HCT116 (cell line): ENCODE data around the gene HERC2. TPM values are rescaled to one million over a fixed set of nuclear protein-coding genes. Genes with fewer than 3 reads are reported as not detected.

Experiments used
- ATAC-seq: fragments of 200-7000 bp; cut with Tn5 transposase; 2 replicates; pipeline ENCODE4 v1.9.1; 2020; ENCODE audit warnings: mild to moderate bottlenecking, moderate library complexity
- BruUV-seq: library from RNA; stranded (reverse); fragments of 400-500 nt; replicated peaks from 2 replicates; lab custom pipeline; 2021; lab: Mats Ljungman, UMichigan
- CTCF ChIA-PET: fragments of 300-600 bp; sonication (Branson Sonifier 250); formaldehyde crosslinking; loops from one replicate; lab custom pipeline; 2021; ENCODE audit warnings: antibody characterized with exemption; lab: Charles Lee
- POLR2A ChIA-PET: fragments of 300-600, 350-600 bp; sonication (Branson Sonifier 250); formaldehyde crosslinking; loops from one replicate; lab custom pipeline; 2021; ENCODE audit warnings: antibody characterized with exemption; lab: Charles Lee
- RAD21 ChIA-PET, 2 experiments: fragments of 300-600 bp; sonication (Branson Sonifier 250); formaldehyde crosslinking; loops; one replicate each; lab custom pipeline; 2023; ENCODE audit warnings: low total read pairs in 2 of 2; ENCODE audit not compliant: uncharacterized antibody in 2 of 2, unreplicated experiment in 2 of 2, low non-redundant PET in 1 of 2; lab: Charles Lee
- DNase-seq: peaks from one replicate; pipeline ENCODE4 v3.0.0-alpha.2; 2010; ENCODE audit warnings: low read depth, low spot score
- H2AFZ ChIP-seq: fragments of 200-600 bp; shearing (Covaris generic), sonication (generic); 2 replicates; pipeline ENCODE4 v1.6.1; 2017; ENCODE audit warnings: low read depth, mixed run types, mixed read lengths, antibody characterized with exemption, low read length; ENCODE audit not compliant: poor library complexity, severe bottlenecking
- H3K27ac ChIP-seq: 2 replicates; pipeline ENCODE4 v1.5.1; 2012; ENCODE audit warnings: low read depth, low read length
- H3K27me3 ChIP-seq: fragments of 200-600 bp; sonication (generic); 2 replicates; pipeline ENCODE4 v1.6.1; 2016; ENCODE audit warnings: mixed run types, low read length, mixed read lengths; ENCODE audit not compliant: insufficient read depth
- H3K36me3 ChIP-seq, 2 experiments: fragments of 200-500 bp in 1 of 2; fragments of 200-600 bp in 1 of 2; sonication (Bioruptor generic) in 1 of 2; sonication (generic) in 1 of 2; 2 replicates each; pipeline versions ENCODE4 v1.5.1 to v1.6.1; 2014 to 2016; ENCODE audit warnings: low read length in 2 of 2, inconsistent platforms in 1 of 2, mixed read lengths in 1 of 2, mixed run types in 1 of 2; ENCODE audit not compliant: insufficient read depth in 2 of 2, control insufficient read depth in 1 of 2
- H3K4me1 ChIP-seq, 2 experiments: fragments of 200-600 bp in 1 of 2; sonication (generic) in 1 of 2; 2 replicates each; pipeline versions ENCODE4 v1.5.1 to v1.6.1; 2012 to 2017; ENCODE audit warnings: low read length in 2 of 2, inconsistent platforms in 1 of 2, mild to moderate bottlenecking in 1 of 2, mixed read lengths in 1 of 2, mixed run types in 1 of 2, moderate library complexity in 1 of 2; ENCODE audit not compliant: insufficient read depth in 2 of 2, control insufficient read depth in 1 of 2
- H3K4me2 ChIP-seq: fragments of 200-600 bp; sonication (generic); 2 replicates; pipeline ENCODE4 v1.6.1; 2017; ENCODE audit warnings: mixed run types, low read length, mixed read lengths
- H3K4me3 ChIP-seq, 2 experiments: fragments of 200-600 bp in 1 of 2; sonication (generic) in 1 of 2; replicated peaks in 1 of 2; 2 replicates each; pipeline ENCODE4 v1.5.1; 2011 to 2016; ENCODE audit warnings: low read length in 2 of 2, control low read depth in 1 of 2, low read depth in 1 of 2, mild to moderate bottlenecking in 1 of 2, mixed read lengths in 1 of 2, mixed run types in 1 of 2
- H3K79me2 ChIP-seq: fragments of 200-600 bp; sonication (generic); 2 replicates; pipeline ENCODE4 v1.6.1; 2017; ENCODE audit warnings: mild to moderate bottlenecking, mixed run types, low read length, moderate library complexity, mixed read lengths; ENCODE audit not compliant: insufficient read depth
- H3K9ac ChIP-seq: fragments of 200-600 bp; sonication (generic); 2 replicates; pipeline ENCODE4 v1.6.1; 2016; ENCODE audit warnings: low read length, mixed read lengths
- H3K9me2 ChIP-seq: fragments of 200-600 bp; sonication (generic), shearing (Covaris generic); 2 replicates; pipeline ENCODE4 v1.6.1; 2017; ENCODE audit warnings: mixed run types, mild to moderate bottlenecking, moderate library complexity; ENCODE audit not compliant: insufficient read depth
- H3K9me3 ChIP-seq, 2 experiments: fragments of 200-500 bp in 1 of 2; fragments of 200-600 bp in 1 of 2; sonication (Bioruptor generic) in 1 of 2; sonication (generic) in 1 of 2; 2 replicates each; pipeline ENCODE4 v1.6.1; 2014 to 2017; ENCODE audit warnings: low read length in 2 of 2, mixed read lengths in 2 of 2, inconsistent platforms in 1 of 2, low read depth in 1 of 2, mild to moderate bottlenecking in 1 of 2, mixed run types in 1 of 2, moderate library complexity in 1 of 2; ENCODE audit not compliant: control insufficient read depth in 1 of 2, insufficient read depth in 1 of 2
- H4K20me1 ChIP-seq: fragments of 200-600 bp; sonication (generic), shearing (Covaris generic); 2 replicates; pipeline ENCODE4 v1.6.1; 2017; ENCODE audit warnings: mixed run types, mild to moderate bottlenecking, moderate library complexity; ENCODE audit not compliant: insufficient read depth
- ATF3 ChIP-seq: IDR thresholded peaks from 2 replicates; pipeline ENCODE4 v1.6.1; 2012
- EGR1 ChIP-seq: IDR thresholded peaks from 2 replicates; pipeline ENCODE4 v1.6.1; 2012; ENCODE audit warnings: low read depth
- ELF1 ChIP-seq: IDR thresholded peaks from 2 replicates; pipeline ENCODE4 v1.6.1; 2012; ENCODE audit warnings: low read depth, borderline replicate concordance
- EZH2 ChIP-seq: fragments of 200-600 bp; sonication (generic); IDR thresholded peaks from 2 replicates; pipeline ENCODE4 v1.6.1; 2017; ENCODE audit warnings: antibody characterized with exemption, mixed run types
- FOSL1 ChIP-seq: IDR thresholded peaks from 2 replicates; pipeline ENCODE4 v1.6.1; 2012; ENCODE audit warnings: low read depth
- JUND ChIP-seq: IDR thresholded peaks from 2 replicates; pipeline ENCODE4 v1.6.1; 2012
- POLR2A ChIP-seq: IDR thresholded peaks from 2 replicates; pipeline ENCODE4 v1.7.0; 2011; ENCODE audit warnings: borderline replicate concordance; ENCODE audit not compliant: insufficient read depth, insufficient read length; ENCODE audit errors: extremely low read depth
- POLR2AphosphoS5 ChIP-seq: IDR thresholded peaks from 2 replicates; pipeline ENCODE4 v1.6.1; 2011; ENCODE audit warnings: mild to moderate bottlenecking, low read depth, low read length, moderate library complexity
- REST ChIP-seq: IDR thresholded peaks from 2 replicates; pipeline ENCODE4 v1.6.1; 2012; ENCODE audit warnings: low read depth
- SIN3A ChIP-seq: IDR thresholded peaks from 2 replicates; pipeline ENCODE4 v1.6.1; 2012; ENCODE audit warnings: low read depth
- SP1 ChIP-seq: IDR thresholded peaks from 2 replicates; pipeline ENCODE4 v1.6.1; 2012; ENCODE audit warnings: low read depth
- SRF ChIP-seq: IDR thresholded peaks from 2 replicates; pipeline ENCODE4 v1.6.1; 2012; ENCODE audit warnings: low read depth
- TCF7L2 ChIP-seq: IDR thresholded peaks from 2 replicates; pipeline ENCODE4 v1.7.0; 2011; ENCODE audit warnings: borderline replicate concordance, inconsistent platforms; ENCODE audit not compliant: insufficient read depth, insufficient read length; ENCODE audit errors: extremely low read depth
- ZNF274 ChIP-seq: fragments of 200-500 bp; sonication (Bioruptor generic); IDR thresholded peaks from 2 replicates; pipeline ENCODE4 v1.6.1; 2014; ENCODE audit warnings: mild to moderate bottlenecking, low read depth, low read length, inconsistent platforms
- intact Hi-C: fragments of 100-400 bp; cut with micrococcal nuclease; formaldehyde crosslinking; loops from 2 replicates; pipeline ENCODE4 v1.10.0; 2022
- total RNA-seq: library from RNA; stranded (reverse); gene quantifications from one replicate; pipeline ENCODE4 v1.2.1, GENCODE V29; 2021; ENCODE audit not compliant: unreplicated experiment
- TF ChIP-seq, protein P1 (sequence below): IDR thresholded peaks from 2 replicates; pipeline ENCODE4 v1.6.1; 2011; ENCODE audit warnings: mild to moderate bottlenecking, low read length, moderate library complexity; ENCODE audit not compliant: insufficient replicate concordance; ENCODE audit errors: extremely low read depth

Gene HERC2
- total RNA-seq, 1 experiment from 2014 or later, result 55.5 TPM

DNA sequence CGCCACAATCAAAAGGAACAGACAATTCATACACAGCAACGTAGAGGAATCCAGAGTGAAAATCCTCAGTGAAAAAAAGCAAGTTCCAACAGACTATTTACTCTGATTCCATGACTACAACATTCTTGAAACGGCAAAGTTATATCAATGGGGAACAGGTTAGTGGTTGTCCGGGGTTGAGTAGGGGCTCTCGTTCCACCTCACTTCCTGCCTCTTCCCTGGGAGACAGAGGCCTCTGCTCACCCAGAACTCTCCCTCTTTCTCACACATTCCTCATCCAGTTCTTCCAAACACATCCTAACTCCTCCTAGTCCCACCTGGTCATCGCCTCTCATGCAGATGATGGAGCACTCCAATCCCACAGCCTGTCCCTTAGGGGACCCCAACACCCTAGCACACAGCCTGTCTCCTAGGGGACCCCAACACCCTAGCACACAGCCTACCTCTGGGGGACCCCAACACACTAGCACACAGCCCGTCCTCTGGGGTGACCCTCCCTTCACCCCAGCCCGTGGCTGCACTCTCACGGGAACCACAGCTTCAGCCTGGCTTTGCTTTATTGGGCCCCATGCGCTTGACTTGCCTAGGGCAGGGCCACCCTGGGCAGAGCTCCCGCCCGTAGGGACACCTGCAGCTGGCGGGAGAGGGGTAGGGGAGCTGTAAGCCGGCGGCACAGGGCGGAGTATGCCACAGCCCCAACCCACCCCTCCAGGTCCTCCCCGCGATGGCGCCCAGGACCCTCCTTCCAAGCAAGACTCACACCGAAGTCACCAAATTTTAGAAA lies 228.0 kb downstream of the HERC2 start (continued):
- TF ChIP-seq REST, result no peak

DNA sequence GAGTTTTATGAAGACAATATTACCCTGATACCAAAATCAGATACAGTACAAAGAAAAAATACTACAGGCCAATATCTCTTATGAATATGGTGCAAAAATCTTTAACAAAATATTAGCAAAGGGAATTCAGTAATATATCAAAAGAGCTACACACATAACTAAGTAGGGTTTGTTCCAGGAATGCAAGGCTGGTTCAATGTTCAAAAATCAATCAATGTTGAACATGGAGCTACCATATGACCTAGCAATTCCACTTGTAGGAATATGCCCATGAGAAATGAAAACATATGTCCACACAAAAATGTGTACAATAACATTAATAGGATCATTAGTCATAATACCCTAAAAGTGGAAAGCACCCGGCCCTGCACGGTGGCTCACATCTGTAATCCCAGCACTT lies 230.7 kb downstream of the HERC2 start:
- no peak overlapping the region for H3K4me2 ChIP-seq
- CTCF ChIA-PET, result no interaction called here
- no peak for ATAC-seq

More for the DNA sequence above, 230.7 kb downstream of the HERC2 start:
- no TSS peak for BruUV-seq
- Histone ChIP-seq H4K20me1 (no peaks in the 10 kb centered on the region), H3K79me2 (no peaks in the 10 kb centered on the region), H3K27ac (no peak overlapping the region), H2AFZ (no peak overlapping the region), H3K9me2 (no peaks in the 10 kb centered on the region), H3K9ac (no peak overlapping the region), H3K9me3 (no peaks in the 10 kb centered on the region; a peak in 1 of 4 replicates), H3K36me3 (no peaks in the 10 kb centered on the region), H3K4me1 (peaks cover 3 to 9% of the 10 kb centered on the region in 2 experiments; a peak in 3 of 4 replicates), H3K27me3 (no peaks in the 10 kb centered on the region), H3K4me3 (no peak overlapping the region)
- POLR2A ChIA-PET, result no interaction called here
- no peak for DNase-seq
- intact Hi-C loops, result no loop called here
- TF ChIP-seq EZH2 (no peak), REST (no peak), EGR1 (no peak), SP1 (no peak), POLR2AphosphoS5 (no peak), ELF1 (no peak), JUND (no peak), ZNF274 (no peak), POLR2A (no peak), FOSL1 (no peak), TCF7L2 (no peak), SIN3A (no peak), SRF (no peak), ATF3 (no peak)
- TF ChIP-seq, protein P1, sequence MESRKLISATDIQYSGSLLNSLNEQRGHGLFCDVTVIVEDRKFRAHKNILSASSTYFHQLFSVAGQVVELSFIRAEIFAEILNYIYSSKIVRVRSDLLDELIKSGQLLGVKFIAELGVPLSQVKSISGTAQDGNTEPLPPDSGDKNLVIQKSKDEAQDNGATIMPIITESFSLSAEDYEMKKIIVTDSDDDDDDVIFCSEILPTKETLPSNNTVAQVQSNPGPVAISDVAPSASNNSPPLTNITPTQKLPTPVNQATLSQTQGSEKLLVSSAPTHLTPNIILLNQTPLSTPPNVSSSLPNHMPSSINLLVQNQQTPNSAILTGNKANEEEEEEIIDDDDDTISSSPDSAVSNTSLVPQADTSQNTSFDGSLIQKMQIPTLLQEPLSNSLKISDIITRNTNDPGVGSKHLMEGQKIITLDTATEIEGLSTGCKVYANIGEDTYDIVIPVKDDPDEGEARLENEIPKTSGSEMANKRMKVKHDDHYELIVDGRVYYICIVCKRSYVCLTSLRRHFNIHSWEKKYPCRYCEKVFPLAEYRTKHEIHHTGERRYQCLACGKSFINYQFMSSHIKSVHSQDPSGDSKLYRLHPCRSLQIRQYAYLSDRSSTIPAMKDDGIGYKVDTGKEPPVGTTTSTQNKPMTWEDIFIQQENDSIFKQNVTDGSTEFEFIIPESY, result no peak
- RAD21 ChIA-PET, result no interaction called here
